Astrocyte of the cerebellum (primary cell): ENCODE results near the gene HEATR3.

Experiments used
- DNase-seq: peaks from one replicate; pipeline ENCODE4 v3.0.0-alpha.2; 2011; ENCODE audit warnings: low read depth
- H3K4me3 ChIP-seq: 2 replicates; pipeline ENCODE4 v1.5.1; 2011; ENCODE audit warnings: mild to moderate bottlenecking, low read depth, low read length, moderate library complexity
- in situ Hi-C: cut with HindIII; loops from 2 replicates; pipeline ENCODE4 v1.10.0; 2017; ENCODE audit warnings: low sequenced_read_pairs
- TF ChIP-seq, protein P1 (sequence below): IDR thresholded peaks from 2 replicates; pipeline ENCODE4 v1.5.1; 2012; ENCODE audit warnings: low read length, low read depth, moderate library complexity, mild to moderate bottlenecking; ENCODE audit errors: missing control alignments

HEATR3 gene

DNA sequence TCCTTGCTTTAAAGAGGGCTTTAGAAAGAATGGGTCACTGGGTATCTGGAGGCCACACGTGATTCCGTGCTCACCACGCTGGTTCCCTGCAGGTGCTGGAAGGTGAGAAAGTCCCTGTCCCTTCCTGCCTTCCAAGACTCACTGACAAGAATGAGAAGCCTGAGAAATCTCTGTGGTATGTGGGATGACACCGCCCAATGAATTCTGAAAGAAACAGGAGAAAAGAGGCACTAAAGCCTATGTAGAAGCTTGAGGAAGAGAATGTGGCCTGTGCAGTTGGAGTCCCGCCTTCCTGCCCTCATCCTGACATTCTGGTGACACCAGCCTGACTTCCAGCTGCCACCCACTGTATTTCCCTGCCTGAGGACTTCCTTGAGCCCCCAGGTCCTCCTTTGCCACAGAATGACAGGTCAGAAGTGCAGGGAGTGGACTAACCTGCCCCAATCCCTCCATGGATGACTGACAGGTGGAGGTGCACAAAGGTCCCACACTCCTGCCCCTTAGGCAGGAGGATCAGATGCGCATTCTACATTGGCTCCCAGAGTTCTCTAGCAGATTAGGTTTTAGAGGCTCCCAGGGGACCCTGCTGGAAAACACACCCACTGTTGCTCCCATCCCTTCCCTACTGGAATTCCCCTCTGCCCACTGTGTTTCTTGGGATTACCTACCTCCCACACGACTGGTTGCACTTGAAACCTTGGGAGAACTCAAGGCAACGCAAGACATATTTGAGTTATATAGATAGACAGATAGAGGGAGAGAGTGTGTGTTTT is 48.8 kb downstream of the HEATR3 start:
- DNase-seq, result no peak
- H3K4me3 ChIP-seq, result no peak overlapping the region
- in situ Hi-C loops, result no loop called here
- TF ChIP-seq, protein P1, sequence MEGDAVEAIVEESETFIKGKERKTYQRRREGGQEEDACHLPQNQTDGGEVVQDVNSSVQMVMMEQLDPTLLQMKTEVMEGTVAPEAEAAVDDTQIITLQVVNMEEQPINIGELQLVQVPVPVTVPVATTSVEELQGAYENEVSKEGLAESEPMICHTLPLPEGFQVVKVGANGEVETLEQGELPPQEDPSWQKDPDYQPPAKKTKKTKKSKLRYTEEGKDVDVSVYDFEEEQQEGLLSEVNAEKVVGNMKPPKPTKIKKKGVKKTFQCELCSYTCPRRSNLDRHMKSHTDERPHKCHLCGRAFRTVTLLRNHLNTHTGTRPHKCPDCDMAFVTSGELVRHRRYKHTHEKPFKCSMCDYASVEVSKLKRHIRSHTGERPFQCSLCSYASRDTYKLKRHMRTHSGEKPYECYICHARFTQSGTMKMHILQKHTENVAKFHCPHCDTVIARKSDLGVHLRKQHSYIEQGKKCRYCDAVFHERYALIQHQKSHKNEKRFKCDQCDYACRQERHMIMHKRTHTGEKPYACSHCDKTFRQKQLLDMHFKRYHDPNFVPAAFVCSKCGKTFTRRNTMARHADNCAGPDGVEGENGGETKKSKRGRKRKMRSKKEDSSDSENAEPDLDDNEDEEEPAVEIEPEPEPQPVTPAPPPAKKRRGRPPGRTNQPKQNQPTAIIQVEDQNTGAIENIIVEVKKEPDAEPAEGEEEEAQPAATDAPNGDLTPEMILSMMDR, result no peak

DNA sequence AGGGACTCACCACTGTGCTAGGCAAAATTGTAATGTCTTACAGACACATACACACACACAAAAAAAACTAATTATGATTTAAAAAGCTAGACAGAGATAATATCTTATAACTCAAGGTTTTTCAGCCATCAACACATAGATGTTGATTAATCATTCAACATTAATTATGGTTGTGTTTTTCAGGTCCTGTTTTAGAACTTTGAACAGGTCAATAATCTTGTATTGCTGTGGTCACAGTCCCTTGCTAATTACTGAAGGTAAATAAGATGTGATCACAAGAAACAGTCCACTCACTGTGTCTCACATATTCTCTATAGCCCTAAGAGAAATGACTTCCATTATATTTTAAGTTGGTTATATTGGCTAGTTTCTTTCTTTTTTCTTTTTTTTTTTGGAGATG is 54.9 kb downstream of the HEATR3 start:
- no peak overlapping the region for H3K4me3 ChIP-seq
- in situ Hi-C loops, result no loop called here
- TF ChIP-seq, protein P1, result no peak
- no peak for DNase-seq

DNA sequence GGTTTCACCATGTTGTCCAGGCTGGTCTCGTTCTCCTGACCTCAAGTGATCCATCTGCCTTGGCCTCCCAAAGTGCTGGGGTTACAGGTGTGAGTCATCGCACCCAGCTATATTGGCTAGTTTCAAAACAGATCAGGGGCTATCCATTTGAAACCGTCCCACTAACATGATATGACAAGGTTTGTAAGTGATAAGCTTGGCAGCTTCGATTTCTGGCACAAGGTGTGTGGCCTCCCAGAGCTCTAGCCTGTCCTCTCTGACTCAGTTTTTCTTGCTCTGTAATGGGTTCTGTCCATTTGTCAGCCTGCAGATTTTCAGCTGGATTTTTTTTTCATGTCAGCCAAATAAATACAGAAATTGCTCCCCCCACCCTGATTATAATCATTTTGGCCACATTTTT is 55.5 kb downstream of the HEATR3 start:
- H3K4me3 ChIP-seq, result no peak overlapping the region
- TF ChIP-seq, protein P1, result no peak
- in situ Hi-C loops, result no loop called here
- no peak for DNase-seq

DNA sequence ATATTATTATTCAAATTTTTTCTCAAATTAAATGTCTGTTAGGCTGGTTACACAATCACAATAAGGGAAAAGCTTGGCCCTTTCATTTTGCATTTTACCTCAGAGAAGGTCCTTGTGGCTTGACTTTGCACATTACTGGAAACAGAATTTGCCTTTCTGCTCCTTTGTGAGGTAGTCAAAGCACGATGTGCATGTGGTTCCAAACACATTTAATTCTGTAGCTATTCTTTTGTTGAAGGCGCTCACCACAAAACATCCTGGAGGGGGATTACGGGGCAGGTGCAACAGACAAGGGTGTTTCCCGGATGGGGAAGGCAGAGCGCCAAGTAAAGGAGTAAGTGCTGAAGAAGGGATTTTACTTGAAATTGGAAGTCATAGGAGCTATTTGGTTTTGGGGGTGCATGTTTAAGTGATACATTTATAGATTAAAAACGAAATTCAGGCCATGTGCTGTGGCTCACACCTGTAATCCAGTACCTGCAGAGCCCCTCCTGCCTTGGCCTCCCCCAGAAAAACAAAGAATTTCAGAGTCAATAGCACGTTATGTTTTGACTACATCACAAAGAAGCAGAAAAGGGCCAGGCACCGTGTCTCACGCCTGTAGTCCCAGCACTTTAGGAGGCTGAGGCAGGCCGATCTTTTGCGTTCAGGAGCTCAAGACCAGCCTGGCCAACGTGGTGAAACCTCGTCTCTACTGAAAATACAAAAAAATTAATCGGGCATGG is 56.1 kb downstream of the HEATR3 start:
- no peak for DNase-seq
- TF ChIP-seq, protein P1, result no peak
- in situ Hi-C loops, result no loop called here

DNA sequence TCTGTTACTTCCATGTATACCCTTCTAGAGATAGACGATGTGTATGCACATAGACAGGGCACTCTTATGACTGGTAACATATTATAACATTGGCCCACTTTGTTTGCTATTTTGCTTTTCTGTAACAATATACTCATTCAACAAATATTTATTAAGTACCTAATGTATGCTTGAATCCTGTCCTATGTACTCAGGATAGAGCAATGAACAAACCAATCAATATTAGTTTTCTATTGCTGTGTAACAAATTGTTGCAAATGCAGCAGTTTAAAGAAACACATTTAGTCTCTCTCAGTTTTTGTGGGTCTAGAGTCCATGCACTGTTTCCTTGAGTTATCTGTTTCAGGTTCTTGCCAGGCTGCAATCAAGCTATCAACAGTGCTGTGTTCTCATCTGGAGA is 57.6 kb downstream of the HEATR3 start:
- no peak overlapping the region for H3K4me3 ChIP-seq
- in situ Hi-C loops, result no loop called here
- DNase-seq, result no peak
- TF ChIP-seq, protein P1, result no peak

More for the DNA sequence above, 56.1 kb downstream of the HEATR3 start:
- no peak overlapping the region for H3K4me3 ChIP-seq

DNA sequence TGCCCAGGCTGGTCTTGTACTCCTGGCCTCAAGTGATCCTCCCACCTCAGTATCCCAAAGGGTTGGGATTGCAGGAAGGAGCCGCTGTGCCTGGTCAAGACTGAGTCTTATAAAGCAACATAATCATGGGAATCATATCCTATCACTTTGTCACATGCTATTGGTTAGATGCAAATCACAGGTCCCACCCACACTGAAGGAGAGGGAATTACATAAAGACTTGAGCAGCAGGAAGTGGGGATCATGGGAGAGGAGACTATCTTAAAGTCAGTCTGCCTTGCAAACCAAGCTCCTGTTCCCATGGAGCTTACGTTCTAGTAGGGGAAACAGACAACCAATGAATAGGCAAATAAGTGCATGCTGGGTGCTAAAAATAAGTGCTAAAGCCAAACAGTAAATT is 59.0 kb downstream of the HEATR3 start:
- TF ChIP-seq, protein P1, result no peak
- no peak overlapping the region for H3K4me3 ChIP-seq
- no peak for DNase-seq
- in situ Hi-C loops, result no loop called here
